Progenitor cell of endocrine pancreas (in vitro differentiated cells): ENCODE data around the gene APBB2. TPM values are rescaled to one million over a fixed set of nuclear protein-coding genes. Genes with fewer than 3 reads are reported as not detected.

Source experiments
- DNase-seq: peaks from one replicate; pipeline ENCODE4 v3.0.0; 2021; ENCODE audit warnings: low spot score; ENCODE audit not compliant: unreplicated experiment
- H3K27ac Mint-ChIP-seq: 2 replicates; pipeline ENCODE4 v1.8.0; 2021; ENCODE audit warnings: mild to moderate bottlenecking, moderate library complexity, mixed read lengths
- H3K27me3 Mint-ChIP-seq: 2 replicates; pipeline ENCODE4 v1.8.0; 2021; ENCODE audit warnings: mixed read lengths
- H3K36me3 Mint-ChIP-seq: 2 replicates; pipeline ENCODE4 v1.8.0; 2022; ENCODE audit warnings: mixed read lengths; ENCODE audit not compliant: insufficient read depth
- H3K4me1 Mint-ChIP-seq: 2 replicates; pipeline ENCODE4 v1.8.0; 2021; ENCODE audit warnings: low read depth, mixed read lengths
- H3K4me3 Mint-ChIP-seq: 2 replicates; pipeline ENCODE4 v1.8.0; 2021; ENCODE audit warnings: low read depth, mild to moderate bottlenecking, moderate library complexity, mixed read lengths
- H3K9me3 Mint-ChIP-seq: 2 replicates; pipeline ENCODE4 v1.8.0; 2021; ENCODE audit warnings: low read depth, mixed read lengths
- total RNA-seq: library from RNA; stranded (reverse); gene quantifications from 2 replicates; pipeline ENCODE4 v1.2.1, GENCODE V29; 2021
- TF ChIP-seq, protein P1 (sequence below): fragments of 200-600 bp; sonication (generic); IDR thresholded peaks from one replicate; pipeline ENCODE4 v1.5.0; 2021; ENCODE audit warnings: antibody characterized with exemption, mild to moderate bottlenecking; ENCODE audit not compliant: unreplicated experiment

APBB2 gene
- total RNA-seq, 1 donor from 2014 or later: 61.7 TPM

DNA sequence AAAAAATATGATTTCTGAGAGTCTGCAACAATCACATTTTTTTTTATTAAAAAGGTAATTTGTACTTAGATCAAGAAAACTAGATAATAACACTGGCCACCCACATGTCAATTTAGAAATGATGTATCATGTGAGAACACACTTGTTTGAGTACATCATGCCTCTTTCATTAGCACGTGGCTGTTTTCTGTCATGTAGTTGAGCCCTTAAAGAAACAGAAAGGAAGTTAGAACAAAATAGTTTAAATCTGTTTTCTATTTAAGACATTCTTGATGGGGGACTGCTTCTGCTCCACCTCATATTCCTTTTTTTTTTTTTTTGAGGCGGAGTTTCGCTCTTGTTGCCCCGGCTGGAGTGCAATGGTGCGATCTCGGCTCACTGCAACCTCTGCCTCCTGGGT is 257.1 kb downstream of the APBB2 start:
- DNase-seq: no peak
- Mint-ChIP-seq H3K27ac (no peak overlapping the region), H3K9me3 (peaks cover 7% of the 10 kb centered on the region), H3K4me3 (no peak overlapping the region), H3K27me3 (no peaks in the 10 kb centered on the region), H3K4me1 (no peaks in the 10 kb centered on the region), H3K36me3 (peaks cover 5% of the 10 kb centered on the region)
- TF ChIP-seq, protein P1, sequence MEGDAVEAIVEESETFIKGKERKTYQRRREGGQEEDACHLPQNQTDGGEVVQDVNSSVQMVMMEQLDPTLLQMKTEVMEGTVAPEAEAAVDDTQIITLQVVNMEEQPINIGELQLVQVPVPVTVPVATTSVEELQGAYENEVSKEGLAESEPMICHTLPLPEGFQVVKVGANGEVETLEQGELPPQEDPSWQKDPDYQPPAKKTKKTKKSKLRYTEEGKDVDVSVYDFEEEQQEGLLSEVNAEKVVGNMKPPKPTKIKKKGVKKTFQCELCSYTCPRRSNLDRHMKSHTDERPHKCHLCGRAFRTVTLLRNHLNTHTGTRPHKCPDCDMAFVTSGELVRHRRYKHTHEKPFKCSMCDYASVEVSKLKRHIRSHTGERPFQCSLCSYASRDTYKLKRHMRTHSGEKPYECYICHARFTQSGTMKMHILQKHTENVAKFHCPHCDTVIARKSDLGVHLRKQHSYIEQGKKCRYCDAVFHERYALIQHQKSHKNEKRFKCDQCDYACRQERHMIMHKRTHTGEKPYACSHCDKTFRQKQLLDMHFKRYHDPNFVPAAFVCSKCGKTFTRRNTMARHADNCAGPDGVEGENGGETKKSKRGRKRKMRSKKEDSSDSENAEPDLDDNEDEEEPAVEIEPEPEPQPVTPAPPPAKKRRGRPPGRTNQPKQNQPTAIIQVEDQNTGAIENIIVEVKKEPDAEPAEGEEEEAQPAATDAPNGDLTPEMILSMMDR: no peak

DNA sequence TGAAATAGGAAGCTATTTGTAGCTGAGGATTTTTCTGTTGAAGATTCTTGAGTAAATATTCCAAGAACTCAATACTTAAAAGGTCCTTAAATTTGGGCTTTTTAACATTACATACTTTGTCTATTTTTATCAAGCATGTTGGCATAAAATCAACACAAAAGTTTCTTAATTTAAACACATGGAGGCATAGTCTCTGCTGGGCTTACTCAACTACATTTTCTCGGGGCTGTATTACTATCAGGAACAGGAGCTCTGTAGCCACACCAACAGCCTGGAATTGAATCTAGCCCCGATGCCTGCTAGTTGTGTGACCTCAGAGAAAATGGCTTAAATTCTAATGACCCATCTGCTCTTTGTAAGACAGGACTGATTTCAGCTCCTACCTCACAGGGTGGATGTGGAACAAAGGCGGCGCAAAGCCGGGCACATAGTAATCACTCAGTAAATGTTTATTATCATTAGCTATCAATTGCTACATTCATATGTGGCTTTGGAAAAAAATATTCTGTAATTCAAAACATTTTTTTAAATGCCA is 257.6 kb downstream of the APBB2 start:
- H3K27me3 Mint-ChIP-seq: no peaks in the 10 kb centered on the region
- peaks cover 7% of the 10 kb centered on the region for H3K9me3 Mint-ChIP-seq
- TF ChIP-seq, protein P1: no peak
- H3K36me3 Mint-ChIP-seq: peaks cover 5% of the 10 kb centered on the region
- no peaks in the 10 kb centered on the region for H3K4me1 Mint-ChIP-seq
- H3K27ac Mint-ChIP-seq: no peak overlapping the region
- H3K4me3 Mint-ChIP-seq: no peak overlapping the region
- DNase-seq: no peak

DNA sequence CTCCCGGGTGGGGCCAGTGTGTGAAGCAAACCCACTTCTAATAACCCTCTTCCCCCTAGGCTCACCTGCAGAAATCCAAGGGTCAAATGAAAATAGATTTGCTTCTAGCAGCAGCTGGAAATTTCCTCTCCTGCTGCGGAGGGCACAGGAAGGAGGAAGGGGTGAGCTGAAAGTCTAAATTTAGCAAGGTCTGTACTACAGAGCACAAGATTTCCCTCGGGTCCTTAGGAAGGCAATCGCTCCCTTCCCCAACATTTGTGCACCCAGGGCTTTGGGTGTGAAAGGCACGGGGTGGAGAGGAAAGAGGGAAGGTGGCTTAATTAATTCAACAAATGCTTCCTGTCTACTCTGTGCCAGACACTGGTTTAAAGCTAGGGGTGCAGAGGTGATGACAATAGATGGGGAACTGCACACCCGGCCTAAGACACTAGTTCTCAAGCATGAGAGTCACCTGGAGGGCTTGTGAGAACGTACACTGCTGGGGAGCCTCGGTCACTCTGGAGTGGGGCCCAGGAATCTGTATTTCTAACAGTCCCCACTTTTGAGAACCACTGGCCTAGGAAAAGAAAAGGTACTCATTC is 260.2 kb downstream of the APBB2 start:
- Mint-ChIP-seq H3K27ac (no peak overlapping the region), H3K36me3 (no peaks in the 10 kb centered on the region), H3K9me3 (no peaks in the 10 kb centered on the region), H3K27me3 (no peaks in the 10 kb centered on the region), H3K4me1 (no peaks in the 10 kb centered on the region), H3K4me3 (no peak overlapping the region)
- TF ChIP-seq, protein P1: no peak
- no peak for DNase-seq

DNA sequence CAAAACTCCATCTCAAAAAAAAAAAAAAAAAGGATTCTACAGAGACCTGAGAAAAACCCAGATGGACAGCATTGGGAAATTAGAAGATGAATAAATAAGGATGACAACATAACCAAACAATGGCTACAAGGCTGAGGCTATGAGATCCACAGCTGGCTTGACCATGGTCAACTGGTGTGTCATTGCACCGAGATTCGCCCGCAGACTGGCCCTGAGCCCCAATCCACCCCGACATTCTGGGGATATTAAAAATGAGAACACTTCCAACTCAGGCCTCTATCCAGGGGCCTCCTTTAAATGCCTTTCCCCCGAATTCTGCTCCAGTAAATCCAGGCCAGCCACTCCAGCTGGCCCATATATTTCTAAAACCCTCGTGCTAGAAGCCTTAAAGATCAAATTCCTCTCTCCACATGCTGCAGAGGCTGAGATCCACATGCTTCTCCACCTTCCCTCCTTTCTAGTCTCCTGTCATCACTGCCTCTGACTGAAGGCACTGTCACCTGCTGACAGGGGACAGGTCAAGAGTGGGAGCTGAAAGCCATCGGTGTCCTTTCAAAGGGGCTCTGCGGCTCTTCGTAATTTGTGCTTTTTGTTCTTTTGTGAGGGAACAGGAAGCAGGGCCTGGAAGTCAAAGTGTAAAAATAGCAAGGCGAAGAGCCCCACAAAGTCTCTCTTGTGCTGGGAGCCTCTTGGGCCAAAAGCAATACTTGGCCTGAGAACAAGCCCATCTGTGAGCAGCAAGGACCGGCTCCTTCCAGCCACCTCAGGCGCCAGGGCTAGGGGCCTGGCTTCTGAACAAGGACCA is 260.9 kb downstream of the APBB2 start:
- Mint-ChIP-seq H3K4me1 (no peaks in the 10 kb centered on the region), H3K27ac (no peak overlapping the region), H3K27me3 (no peaks in the 10 kb centered on the region), H3K4me3 (no peak overlapping the region), H3K36me3 (no peaks in the 10 kb centered on the region), H3K9me3 (no peaks in the 10 kb centered on the region)
- no peak for DNase-seq
- TF ChIP-seq, protein P1: no peak

DNA sequence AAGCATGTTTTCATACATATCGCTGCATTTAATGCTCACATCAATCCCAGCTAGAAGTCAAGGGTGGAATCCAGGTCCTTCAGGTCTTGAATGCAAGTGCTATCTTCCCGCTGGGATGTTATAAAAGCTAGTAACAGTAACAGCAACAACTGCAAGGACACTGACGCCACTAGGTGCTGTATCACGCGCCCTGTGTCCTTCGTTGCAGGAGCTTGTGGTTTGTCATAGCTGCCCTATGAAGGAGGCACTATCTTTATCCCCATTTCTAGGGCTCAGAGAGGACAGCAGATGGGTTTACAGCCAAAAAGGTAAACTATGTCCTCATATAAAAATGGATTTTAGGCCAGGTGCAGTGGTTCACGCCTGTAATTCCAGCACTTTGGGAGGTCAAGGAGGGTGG is 261.7 kb downstream of the APBB2 start:
- no peaks in the 10 kb centered on the region for H3K9me3 Mint-ChIP-seq
- TF ChIP-seq, protein P1: no peak
- no peaks in the 10 kb centered on the region for H3K4me1 Mint-ChIP-seq
- no peak overlapping the region for H3K4me3 Mint-ChIP-seq
- H3K27ac Mint-ChIP-seq: no peak overlapping the region
- no peak for DNase-seq
- H3K36me3 Mint-ChIP-seq: no peaks in the 10 kb centered on the region
- no peaks in the 10 kb centered on the region for H3K27me3 Mint-ChIP-seq
